ENCODE measurements around the gene SH3GL3. TPM values are rescaled to one million over a fixed set of nuclear protein-coding genes. Genes with fewer than 3 reads are reported as not detected.
A peak's percentile ranks its signal among the peaks of the same experiment; 100 is the strongest.

The SH3GL3 gene
- total RNA-seq, 2 donors from 2014 or later: 3.5 to 3.8 TPM

GRCh38 chr15:83449937-83450506, 2.9 kb downstream of the SH3GL3 start:
- no peak overlapping the region for H3K4me3 Mint-ChIP-seq
- no peak overlapping the region for H3K4me3 ChIP-seq (ENCODE audit: low read length)
- no peak overlapping the region for H3K27ac Mint-ChIP-seq
- peaks cover 14% of the 10 kb centered on the region for H3K4me1 ChIP-seq (ENCODE audit: control insufficient read depth, insufficient read depth, low read length)
- no peak for DNase-seq
- H3K27ac ChIP-seq (ENCODE audit: low read depth, low read length): no peak overlapping the region
- TF ChIP-seq CTCF (conservative IDR thresholded peaks at IDR 0.05): no peak
- WGBS, 2 experiments (ENCODE audit: insufficient coverage in 1 of 2, insufficient read length in 1 of 2): 91 to 97% methylated on average over 3 of the region's 3 CpGs
- no peaks in the 10 kb centered on the region for H3K36me3 ChIP-seq (ENCODE audit: control insufficient read depth, insufficient read depth, low read length)
- H3K9ac ChIP-seq (ENCODE audit: extremely low read depth, low read length, poor library complexity, severe bottlenecking): no peak overlapping the region
- peaks cover 17% of the 10 kb centered on the region for H3K4me1 Mint-ChIP-seq
- peaks cover 10% of the 10 kb centered on the region for H3K27me3 ChIP-seq (ENCODE audit: control insufficient read depth, insufficient read depth, low read length, poor library complexity, severe bottlenecking)
- H3K27me3 Mint-ChIP-seq (ENCODE audit: insufficient read depth): peaks cover 27% of the 10 kb centered on the region
- H3K9me3 ChIP-seq (ENCODE audit: control insufficient read depth, low read length): no peaks in the 10 kb centered on the region
- no peaks in the 10 kb centered on the region for H3K36me3 Mint-ChIP-seq (ENCODE audit: low read depth)
- H3K9me3 Mint-ChIP-seq: no peaks in the 10 kb centered on the region

- Mint-ChIP-seq H3K27me3 (ENCODE audit: insufficient read depth) (peaks cover 2% of the 10 kb centered on the region), H3K27ac (no peak overlapping the region), H3K4me1 (no peaks in the 10 kb centered on the region), H3K36me3 (ENCODE audit: low read depth) (peaks cover 2% of the 10 kb centered on the region), H3K9me3 (peaks cover 2% of the 10 kb centered on the region), H3K4me3 (peak overlapping the region; percentile 42)
- DNase-seq: no peak
- Histone ChIP-seq H3K4me1 (ENCODE audit: control insufficient read depth, insufficient read depth, low read length) (no peaks in the 10 kb centered on the region), H3K9ac (ENCODE audit: extremely low read depth, low read length, poor library complexity, severe bottlenecking) (no peak overlapping the region), H3K9me3 (ENCODE audit: control insufficient read depth, low read length) (peaks cover 5% of the 10 kb centered on the region), H3K27me3 (ENCODE audit: control insufficient read depth, insufficient read depth, low read length, poor library complexity, severe bottlenecking) (no peaks in the 10 kb centered on the region), H3K4me3 (ENCODE audit: low read length) (no peak overlapping the region), H3K27ac (ENCODE audit: low read depth, low read length) (no peak overlapping the region), H3K36me3 (ENCODE audit: control insufficient read depth, insufficient read depth, low read length) (no peaks in the 10 kb centered on the region)
- TF ChIP-seq CTCF (conservative IDR thresholded peaks at IDR 0.05): no peak
- 87% methylated on average over 1 of the region's 1 CpG; no CpG with 5 or more reads in 1 of the 2 experiments for WGBS, 2 experiments (ENCODE audit: insufficient coverage in 1 of 2, insufficient read length in 1 of 2)
These were observed 10.0 kb downstream of the SH3GL3 start for GRCh38 chr15:83457149-83457548.

- H3K4me3 ChIP-seq (ENCODE audit: low read length): no peak overlapping the region
- TF ChIP-seq CTCF (conservative IDR thresholded peaks at IDR 0.05): no peak
- Mint-ChIP-seq H3K36me3 (ENCODE audit: low read depth) (peaks cover 2% of the 10 kb centered on the region), H3K27ac (no peak overlapping the region), H3K27me3 (ENCODE audit: insufficient read depth) (peaks cover 2% of the 10 kb centered on the region), H3K9me3 (peaks cover 2% of the 10 kb centered on the region), H3K4me3 (no peak overlapping the region), H3K4me1 (no peaks in the 10 kb centered on the region)
- peaks cover 7% of the 10 kb centered on the region for H3K4me1 ChIP-seq (ENCODE audit: control insufficient read depth, insufficient read depth, low read length)
- H3K9ac ChIP-seq (ENCODE audit: extremely low read depth, low read length, poor library complexity, severe bottlenecking): no peak overlapping the region
- 87 to 93% methylated on average over 3 of the region's 3 CpGs for WGBS, 2 experiments (ENCODE audit: insufficient coverage in 1 of 2, insufficient read length in 1 of 2)
- peaks cover 5% of the 10 kb centered on the region for H3K9me3 ChIP-seq (ENCODE audit: control insufficient read depth, low read length)
- DNase-seq: no peak
- no peak overlapping the region for H3K27ac ChIP-seq (ENCODE audit: low read depth, low read length)
- H3K36me3 ChIP-seq (ENCODE audit: control insufficient read depth, insufficient read depth, low read length): no peaks in the 10 kb centered on the region
- H3K27me3 ChIP-seq (ENCODE audit: control insufficient read depth, insufficient read depth, low read length, poor library complexity, severe bottlenecking): no peaks in the 10 kb centered on the region
These were observed 11.2 kb downstream of the SH3GL3 start for GRCh38 chr15:83458381-83458780.
